Ishikawa (cell line): ENCODE measurements around the gene FAM20C.

Experiments
- CREB1 ChIP-seq: IDR thresholded peaks from 2 replicates; pipeline ENCODE4 v1.6.1; 2012; ENCODE audit warnings: low read depth
- EGR1 ChIP-seq: IDR thresholded peaks from 2 replicates; pipeline ENCODE4 v1.6.1; 2012
- EP300 ChIP-seq: IDR thresholded peaks from 2 replicates; pipeline ENCODE4 v1.6.1; 2012; ENCODE audit warnings: borderline replicate concordance
- FOXM1 ChIP-seq: IDR thresholded peaks from 2 replicates; pipeline ENCODE4 v1.6.1; 2012; ENCODE audit warnings: low read depth, borderline replicate concordance
- NFIC ChIP-seq: IDR thresholded peaks from 2 replicates; pipeline ENCODE4 v1.6.1; 2012
- RAD21 ChIP-seq: IDR thresholded peaks from 2 replicates; pipeline ENCODE4 v1.6.1; 2012; ENCODE audit warnings: low read depth
- TAF1 ChIP-seq: IDR thresholded peaks from 2 replicates; pipeline ENCODE4 v1.6.1; 2012; ENCODE audit warnings: low read depth, mild to moderate bottlenecking
- TCF12 ChIP-seq: IDR thresholded peaks from 2 replicates; pipeline ENCODE4 v1.6.1; 2012; ENCODE audit warnings: low read depth

DNA sequence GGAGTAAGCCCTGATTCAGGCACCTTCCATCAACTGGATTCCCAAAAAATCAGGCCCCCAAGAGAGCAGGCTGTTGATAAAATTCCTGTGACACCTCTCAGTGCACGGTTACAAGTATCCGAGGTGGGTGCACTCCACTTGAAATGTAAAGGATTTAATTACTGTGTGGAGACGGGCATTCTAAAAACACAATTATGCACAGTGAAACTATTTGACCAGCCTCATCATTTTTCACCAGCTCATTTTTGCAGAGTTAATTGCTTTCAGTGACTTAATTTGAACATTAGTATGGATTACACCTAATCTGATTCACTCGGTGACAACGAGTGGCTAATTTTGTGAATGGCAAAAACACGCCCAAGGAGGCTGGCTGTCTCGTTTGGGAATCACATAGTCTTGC lies 99.9 kb downstream of the FAM20C start:
- TF ChIP-seq CREB1 (no peak), EP300 (no peak), TCF12 (no peak), NFIC (no peak), EGR1 (no peak), TAF1 (no peak), RAD21 (no peak), FOXM1 (no peak)
